ENCODE measurements around the gene RBPJL.
A peak's percentile ranks its signal among the peaks of the same experiment; 100 is the strongest.

RBPJL gene

DNA sequence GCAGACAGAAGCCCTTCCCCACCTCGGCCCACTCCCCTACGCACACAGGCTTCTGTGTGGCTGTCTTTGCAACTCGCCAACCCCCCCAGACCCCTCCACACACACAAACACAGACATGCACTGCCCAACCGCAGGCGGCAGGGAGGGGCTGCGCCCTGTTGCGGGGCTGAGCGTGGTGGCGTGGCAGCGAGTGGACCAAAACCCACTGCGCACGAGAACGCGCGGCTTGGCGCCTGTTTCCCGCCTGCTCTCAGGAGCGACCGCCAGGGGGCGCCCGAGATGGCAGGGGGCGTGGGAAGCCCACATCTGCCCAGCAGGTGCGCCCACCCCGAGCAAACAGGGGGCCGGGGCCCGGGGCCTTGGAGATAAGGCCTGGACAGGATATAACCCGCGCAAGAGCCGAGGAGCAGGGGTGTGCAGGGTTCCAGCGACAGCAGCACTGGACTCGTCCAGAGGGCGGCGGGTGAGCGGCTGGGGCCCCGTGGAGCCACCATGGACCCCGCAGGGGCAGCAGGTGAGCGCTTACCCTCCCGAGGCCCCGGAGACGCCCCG, at the start of gene RBPJL:
TSS of gene RBPJL (plus strand) at position 410 of the 552 bp plus-strand sequence. CDS start at position 493, 83 bp downstream.
- no peak for DNase-seq (ENCODE audit: low spot score)

- no peak for DNase-seq (ENCODE audit: low spot score)
These were observed 49.5 kb upstream of the RBPJL start for GRCh38 chr20:45257161-45257560.

GRCh38 chr20:45257711-45258110, 48.9 kb upstream of the RBPJL start:
- no peak for DNase-seq (ENCODE audit: low spot score)

DNA sequence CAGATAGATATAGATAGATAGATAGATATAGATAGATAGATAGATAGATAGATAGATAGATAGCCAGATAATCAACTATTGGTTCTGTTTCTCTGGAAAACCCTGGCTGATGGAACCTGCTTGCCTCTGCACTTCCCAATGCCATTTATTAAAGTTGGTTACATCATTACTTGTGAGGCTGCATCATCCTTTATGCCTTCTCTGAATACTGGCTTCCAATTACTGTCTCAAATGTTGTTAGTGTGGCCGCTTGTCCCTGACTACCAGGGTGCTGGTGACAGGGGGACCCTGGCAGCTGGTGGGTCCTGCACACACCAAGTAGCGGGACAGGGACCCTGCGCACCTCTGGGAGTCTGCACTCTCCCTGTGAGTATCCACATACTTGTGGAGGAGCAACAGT, 48.4 kb upstream of the RBPJL start:
- no peak for DNase-seq (ENCODE audit: low spot score)

GRCh38 chr20:45258664-45259063, 48.0 kb upstream of the RBPJL start:
- no peak for DNase-seq (ENCODE audit: low spot score)

- no peak for DNase-seq (ENCODE audit: low spot score)
These were observed 42.9 kb upstream of the RBPJL start for GRCh38 chr20:45263556-45264266.

DNA sequence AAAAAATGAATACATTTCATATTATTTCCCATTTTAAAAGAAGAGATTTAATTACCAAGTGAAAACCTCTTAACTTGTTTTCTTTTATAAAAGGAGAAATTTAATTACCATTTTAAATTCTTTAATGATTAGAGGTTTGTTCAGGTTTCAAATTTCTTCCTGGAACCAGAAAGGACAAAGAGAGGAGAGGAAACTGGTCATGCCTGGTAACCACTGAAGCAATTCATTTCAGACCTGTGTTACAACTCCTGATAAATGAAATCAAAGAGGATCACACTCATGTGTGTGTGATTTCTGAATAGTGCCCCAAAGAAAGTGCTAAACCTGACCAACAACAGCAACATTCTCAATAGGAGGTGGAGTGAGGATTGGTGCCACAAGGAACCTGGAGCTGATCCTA, 39.7 kb upstream of the RBPJL start:
- no peak for DNase-seq (ENCODE audit: low spot score)

- no peak for DNase-seq (ENCODE audit: low spot score)
These were observed 38.1 kb upstream of the RBPJL start for GRCh38 chr20:45268531-45268930.

- no peak for DNase-seq (ENCODE audit: low spot score)
These were observed 37.6 kb upstream of the RBPJL start for GRCh38 chr20:45269056-45269455.

- DNase-seq (ENCODE audit: low spot score) = no peak
These were observed 36.8 kb upstream of the RBPJL start for GRCh38 chr20:45269754-45270270.

DNA sequence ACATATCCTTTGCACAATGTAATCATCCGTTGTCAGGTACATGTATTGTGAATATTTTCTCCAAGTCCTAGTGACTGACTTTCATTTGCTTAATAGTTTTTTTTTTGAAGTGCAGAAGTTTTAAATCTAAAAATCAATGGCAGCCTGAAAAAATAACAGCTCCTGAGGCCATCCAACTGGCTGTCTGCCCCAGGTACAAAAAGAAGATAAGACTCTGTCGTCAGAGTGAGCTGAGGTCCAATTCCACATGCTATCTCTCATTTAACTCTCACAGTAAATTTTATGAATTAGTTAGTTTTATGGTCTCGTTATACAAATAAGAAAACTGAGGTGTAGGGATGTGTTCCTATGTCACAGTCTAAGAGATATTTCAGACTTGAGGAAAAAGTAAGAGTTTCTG, 31.3 kb upstream of the RBPJL start:
- no peak for DNase-seq (ENCODE audit: low spot score)

DNA sequence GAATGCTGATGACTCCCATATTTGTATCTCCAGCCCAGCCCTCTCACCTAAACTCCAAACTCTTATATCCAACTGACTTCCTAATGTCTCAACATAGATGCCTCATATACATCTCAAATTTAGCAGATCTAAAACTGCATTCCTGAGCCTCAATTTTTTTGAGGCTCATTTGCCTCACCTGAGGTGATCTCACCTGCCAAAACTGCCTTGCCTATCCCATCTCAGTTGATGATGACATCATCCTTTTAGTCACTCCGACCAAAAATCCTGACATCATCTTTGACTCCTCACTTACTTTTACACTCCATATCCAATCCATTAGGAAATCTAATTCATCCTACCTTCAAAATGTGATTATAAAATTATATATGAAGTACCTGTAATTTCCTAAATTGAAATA, 26.6 kb upstream of the RBPJL start:
- DNase-seq (ENCODE audit: low spot score) = no peak

- DNase-seq (ENCODE audit: low spot score) = no peak
These were observed 23.7 kb upstream of the RBPJL start for GRCh38 chr20:45282700-45283550.

GRCh38 chr20:45283551-45284057, 23.0 kb upstream of the RBPJL start:
- no peak for DNase-seq (ENCODE audit: low spot score)

DNA sequence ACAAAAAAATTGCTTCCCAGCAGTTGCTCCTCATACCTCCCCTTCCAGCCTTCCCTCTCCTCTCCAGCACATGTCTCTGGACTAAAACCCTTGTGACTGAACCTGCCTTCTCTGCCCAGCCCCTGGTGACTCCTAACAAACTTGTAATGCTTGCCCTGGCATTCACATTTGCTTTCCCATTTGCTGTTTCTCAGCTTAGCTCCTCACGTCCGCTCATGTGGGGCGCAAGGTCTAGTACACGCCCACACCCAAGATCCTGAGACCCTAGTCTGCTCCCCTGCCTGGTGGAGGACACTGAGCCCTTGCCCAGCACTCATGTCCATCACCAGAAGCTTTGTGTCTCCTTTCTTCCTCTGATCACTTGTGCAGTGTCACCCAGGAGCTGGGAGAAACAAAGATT, 18.3 kb upstream of the RBPJL start:
- no peak for DNase-seq (ENCODE audit: low spot score)

GRCh38 chr20:45288860-45289259, 17.8 kb upstream of the RBPJL start:
- DNase-seq (ENCODE audit: low spot score) = no peak

GRCh38 chr20:45289942-45290676, 16.5 kb upstream of the RBPJL start:
- DNase-seq (ENCODE audit: low spot score) = no peak

GRCh38 chr20:45290677-45291355, 15.8 kb upstream of the RBPJL start:
- DNase-seq (ENCODE audit: low spot score) = peak; percentile 72

DNA sequence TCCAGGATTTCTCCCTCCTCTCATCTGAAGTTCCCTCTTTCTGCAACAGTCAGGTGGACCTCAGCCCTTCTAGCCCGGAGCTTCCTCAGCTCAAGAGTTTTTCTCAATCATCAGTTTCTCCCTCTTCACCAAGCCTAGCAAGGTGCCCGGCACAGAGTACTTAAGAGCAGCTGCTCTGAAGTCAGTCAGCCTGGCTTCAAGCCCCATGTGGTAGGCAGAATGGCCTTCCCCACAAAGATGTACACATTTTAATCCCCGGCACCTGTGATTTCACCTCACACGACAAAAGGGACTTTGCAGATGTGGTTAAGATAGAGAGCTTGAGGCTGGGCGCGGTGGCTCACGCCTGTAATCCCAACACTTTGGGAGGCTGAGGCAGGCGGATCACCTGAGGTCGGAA, 15.1 kb upstream of the RBPJL start:
- DNase-seq (ENCODE audit: low spot score) = no peak

- no peak for DNase-seq (ENCODE audit: low spot score)
These were observed 14.3 kb upstream of the RBPJL start for GRCh38 chr20:45292343-45292742.
